CD4-positive, alpha-beta T cell treated with Interleukin-21 for 1 hour (primary cell): ENCODE data around the gene CTRB1.

Experiments used
- DNase-seq: peaks from one replicate; pipeline ENCODE4 v3.0.0-alpha.2; 2020

CTRB1 gene

DNA sequence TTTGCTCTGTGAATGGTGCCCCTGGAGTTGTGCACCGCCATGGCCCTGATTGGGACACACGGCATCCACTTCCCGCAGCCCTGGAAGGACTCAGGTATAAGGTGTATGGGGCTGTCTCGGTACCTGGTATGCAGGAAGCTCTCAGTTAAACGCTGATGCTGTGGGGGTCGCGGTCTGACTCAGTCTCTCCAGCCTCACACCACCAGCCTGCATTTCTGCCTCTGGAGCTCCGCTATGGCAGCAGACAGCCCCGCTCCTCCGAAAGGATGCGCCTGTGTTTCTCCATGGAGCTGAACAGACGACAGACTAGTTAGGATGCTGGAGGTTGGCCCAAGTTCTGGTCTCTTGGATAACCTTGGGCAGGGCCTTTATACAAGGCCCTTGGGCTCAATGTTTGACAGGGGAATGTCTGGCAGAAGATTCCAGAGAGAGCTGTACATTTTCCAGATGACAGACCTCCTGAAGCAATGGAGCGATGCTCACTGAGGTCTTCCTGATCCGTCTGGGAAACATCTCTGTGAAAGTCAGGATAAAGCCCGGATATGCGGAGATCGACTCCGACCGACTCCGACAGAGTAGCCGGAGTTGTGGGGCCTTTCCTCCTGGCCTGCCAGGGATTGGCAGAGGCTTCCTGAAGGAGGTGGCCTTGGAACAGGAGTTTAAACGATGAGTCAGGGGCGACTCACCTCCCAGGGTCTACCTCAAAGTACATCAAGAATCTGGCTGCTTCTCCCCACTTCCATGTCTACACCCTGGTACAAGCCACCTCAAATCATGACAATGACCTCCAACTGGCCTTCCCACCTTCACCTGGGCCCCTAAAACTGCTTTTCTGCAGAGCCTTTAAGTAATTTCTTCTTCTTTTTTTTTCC, 54.5 kb downstream of the CTRB1 start:
- DNase-seq, result no peak
